C4-2B (cell line): ENCODE results near the gene ANO5.
"Not testable (repeated sequence)": the region's sequence is repeated elsewhere in the genome, so short reads cannot be mapped to it uniquely, and the experiment has no call there.

ENCODE experiments used
- H3K27ac ChIP-seq: fragments of 450-650 bp; 2 replicates; pipeline ENCODE4 v1.5.1; 2017
- CTCF ChIP-seq: fragments of 450-650 bp; conservative IDR thresholded peaks from 2 replicates; pipeline ENCODE4 v1.5.1; 2017; ENCODE audit warnings: mild to moderate bottlenecking
- ZFX ChIP-seq: fragments of 450-650 bp; IDR thresholded peaks from 2 replicates; pipeline ENCODE4 v1.6.1; 2017

ANO5 gene

GRCh38 chr11:22276535-22276934 is 83.7 kb downstream of the ANO5 start:
- TF ChIP-seq ZFX, result no peak
- TF ChIP-seq CTCF, result no peak
- H3K27ac ChIP-seq, result no peak overlapping the region

- not testable (repeated sequence) for H3K27ac ChIP-seq
These were observed 92.1 kb downstream of the ANO5 start for GRCh38 chr11:22284991-22285390.

- TF ChIP-seq ZFX, result no peak
- no peak for TF ChIP-seq CTCF
- H3K27ac ChIP-seq, result no peak overlapping the region
These were observed 109.5 kb downstream of the ANO5 start for GRCh38 chr11:22302368-22302767.

GRCh38 chr11:22304337-22304961 is 111.6 kb downstream of the ANO5 start:
- H3K27ac ChIP-seq, result no peak overlapping the region
- peak; percentile 76 for TF ChIP-seq CTCF
- no peak for TF ChIP-seq ZFX

- no peak overlapping the region for H3K27ac ChIP-seq
- no peak for TF ChIP-seq CTCF
- no peak for TF ChIP-seq ZFX
These were observed 124.8 kb downstream of the ANO5 start for GRCh38 chr11:22317656-22318055.

- H3K27ac ChIP-seq, result no peak overlapping the region
- TF ChIP-seq ZFX (no peak), CTCF (peak; percentile 59)
These were observed 138.9 kb downstream of the ANO5 start for GRCh38 chr11:22331771-22332170.
